Caco-2 (cell line): Measurements from ENCODE around the gene SSH2. TPM values are rescaled to one million over a fixed set of nuclear protein-coding genes. Genes with fewer than 3 reads are reported as not detected.

Experiments used
- BruUV-seq: library from RNA; stranded (reverse); fragments of 400-500 nt; replicated peaks from 2 replicates; lab custom pipeline; 2021; lab: Mats Ljungman, UMichigan
- CTCF ChIA-PET: fragments of 300-600 bp; sonication (Branson Sonifier 250); formaldehyde crosslinking; loops from one replicate; lab custom pipeline; 2022; ENCODE audit warnings: antibody characterized with exemption; lab: Charles Lee
- POLR2A ChIA-PET: fragments of 300-600 bp; sonication (Branson Sonifier 250); formaldehyde crosslinking; loops from one replicate; lab custom pipeline; 2022; ENCODE audit warnings: antibody characterized with exemption; lab: Charles Lee
- DNase-seq, 2 experiments: peaks; one replicate each; pipeline versions ENCODE4 v3.0.0 to v3.0.0-alpha.2; 2020 to 2022
- H3K27me3 ChIP-seq: replicated peaks from 2 replicates; pipeline ENCODE4 v1.6.0; 2011; ENCODE audit warnings: low read length; ENCODE audit not compliant: control insufficient read depth, insufficient read depth
- H3K36me3 ChIP-seq: 2 replicates; pipeline ENCODE4 v1.5.1; 2011; ENCODE audit warnings: low read length; ENCODE audit not compliant: control insufficient read depth, insufficient read depth
- H3K4me1 ChIP-seq: fragments of 250-450 bp; sonication (Bioruptor Pico); 2 replicates; pipeline ENCODE4 v1.5.1; 2020; ENCODE audit warnings: mild to moderate bottlenecking
- H3K4me3 ChIP-seq: 2 replicates; pipeline ENCODE4 v1.5.1; 2011; ENCODE audit warnings: low read depth, mild to moderate bottlenecking, control low read depth, low read length
- H3K9me3 ChIP-seq: fragments of 250-450 bp; sonication (Bioruptor Pico); 2 replicates; pipeline ENCODE4 v1.5.1; 2020; ENCODE audit warnings: mild to moderate bottlenecking, moderate library complexity
- H3K27ac Mint-ChIP-seq: one replicate; pipeline ENCODE4 v1.8.0; 2022; ENCODE audit warnings: mixed read lengths; ENCODE audit not compliant: unreplicated experiment
- H3K27me3 Mint-ChIP-seq: one replicate; pipeline ENCODE4 v1.8.0; 2022; ENCODE audit warnings: mixed read lengths; ENCODE audit not compliant: insufficient read depth, unreplicated experiment
- H3K36me3 Mint-ChIP-seq: one replicate; pipeline ENCODE4 v1.8.0; 2022; ENCODE audit warnings: mild to moderate bottlenecking, mixed read lengths; ENCODE audit not compliant: insufficient read depth, unreplicated experiment
- H3K4me1 Mint-ChIP-seq: one replicate; pipeline ENCODE4 v1.8.0; 2022; ENCODE audit warnings: low read depth, mixed read lengths; ENCODE audit not compliant: unreplicated experiment
- H3K4me3 Mint-ChIP-seq: one replicate; pipeline ENCODE4 v1.8.0; 2022; ENCODE audit warnings: mild to moderate bottlenecking, moderate library complexity, mixed read lengths; ENCODE audit not compliant: unreplicated experiment
- H3K9me3 Mint-ChIP-seq: one replicate; pipeline ENCODE4 v1.8.0; 2022; ENCODE audit warnings: mixed read lengths; ENCODE audit not compliant: unreplicated experiment
- CTCF ChIP-seq, 2 experiments: fragments of 200-600 bp in 1 of 2; IDR thresholded peaks; 1 replicate in 1 of 2; 2 replicates in 1 of 2; pipeline versions ENCODE4 v1.5.1 to v1.8.0; 2011 to 2022; ENCODE audit warnings: antibody characterized with exemption in 1 of 2, control low read depth in 1 of 2, inconsistent platforms in 1 of 2, low read depth in 1 of 2, low read length in 1 of 2, mild to moderate bottlenecking in 1 of 2, moderate library complexity in 1 of 2; ENCODE audit not compliant: insufficient read depth in 1 of 2, severe bottlenecking in 1 of 2, unreplicated experiment in 1 of 2
- intact Hi-C: fragments of 100-400 bp; cut with micrococcal nuclease; formaldehyde crosslinking; loops from one replicate; pipeline ENCODE4 v1.10.0; 2022; ENCODE audit not compliant: unreplicated experiment
- total RNA-seq: library from RNA; stranded (reverse); gene quantifications from 2 replicates; pipeline ENCODE4 v1.2.3, GENCODE V29; 2022

SSH2 gene
- total RNA-seq, 1 experiment from 2014 or later: 48.2 TPM

GRCh38 chr17:29763273-29763672 lies 166.8 kb downstream of the SSH2 start:
- intact Hi-C loops: no loop called here
- no TSS peak for BruUV-seq
- ChIA-PET POLR2A (no interaction called here), CTCF (no interaction called here)
- H3K4me1 Mint-ChIP-seq: peaks cover 9% of the 10 kb centered on the region
- Histone ChIP-seq H3K27me3 (no peaks in the 10 kb centered on the region), H3K9me3 (no peaks in the 10 kb centered on the region), H3K4me1 (peaks cover 10% of the 10 kb centered on the region; the same call in 1 of the 2 replicates), H3K4me3 (no peak overlapping the region), H3K36me3 (no peaks in the 10 kb centered on the region)
- no peaks in the 10 kb centered on the region for H3K9me3 Mint-ChIP-seq
- no peak for TF ChIP-seq CTCF (IDR thresholded peaks at IDR 0.05; ENCODE audit: insufficient read depth in 1 of 2, low read depth in 1 of 2, low read length in 1 of 2, severe bottlenecking in 1 of 2, unreplicated experiment in 1 of 2)
- H3K4me3 Mint-ChIP-seq: no peak overlapping the region
- peaks cover 7% of the 10 kb centered on the region for H3K36me3 Mint-ChIP-seq
- no peak overlapping the region for H3K27ac Mint-ChIP-seq
- H3K27me3 Mint-ChIP-seq: no peaks in the 10 kb centered on the region
- DNase-seq: no peak

DNA sequence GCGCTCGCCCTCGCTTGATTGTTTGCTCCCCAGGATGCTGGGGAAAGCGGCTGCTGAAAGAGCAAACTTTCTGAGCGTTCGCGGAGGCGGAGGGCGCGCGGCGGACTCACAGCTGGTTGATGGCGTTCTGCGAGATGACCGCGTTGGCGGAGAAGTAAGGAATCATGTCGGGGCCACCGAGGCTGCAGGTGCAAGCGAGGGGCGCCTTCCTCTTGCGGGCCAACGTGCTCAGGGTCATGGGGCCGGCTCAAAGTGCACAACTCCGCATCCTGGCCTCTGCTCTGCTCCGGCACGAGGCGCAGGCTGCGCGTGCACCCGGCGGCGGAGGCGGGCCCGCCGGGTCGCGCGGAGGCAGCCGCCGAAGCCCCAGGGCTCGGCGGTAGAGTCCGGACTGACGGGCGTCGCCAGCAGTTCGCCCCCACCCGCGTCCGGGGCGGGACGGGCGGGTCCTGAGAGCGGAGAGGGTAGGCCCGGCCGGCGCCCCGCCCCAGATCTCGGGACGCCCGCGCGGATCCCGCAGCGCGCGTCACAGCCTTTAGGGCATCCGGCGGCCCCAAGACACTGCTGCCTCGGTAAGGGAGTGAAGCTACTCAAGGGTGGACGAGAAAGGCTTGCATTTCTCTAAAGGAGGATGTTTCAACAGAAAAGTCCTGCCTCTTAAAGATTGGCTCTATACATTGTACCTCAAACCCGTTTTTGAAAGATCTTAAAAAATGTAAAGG lies 168.8 kb downstream of the SSH2 start:
- no TSS peak for BruUV-seq
- no peaks in the 10 kb centered on the region for H3K36me3 ChIP-seq
- Mint-ChIP-seq H3K27me3 (no peaks in the 10 kb centered on the region), H3K4me3 (peak overlapping the region; percentile 91), H3K9me3 (no peaks in the 10 kb centered on the region), H3K36me3 (peaks cover 7% of the 10 kb centered on the region), H3K27ac (peak overlapping the region; percentile 78), H3K4me1 (peaks cover 9% of the 10 kb centered on the region)
- no peaks in the 10 kb centered on the region for H3K9me3 ChIP-seq
- POLR2A ChIA-PET: interaction anchor here (0.7 to 1.5 kb wide), 4 partner anchors 18 to 377 kb away, joined by 3 to 5 read pairs (median 4); no protein-coding TSS in a partner anchor
- H3K27me3 ChIP-seq: no peaks in the 10 kb centered on the region
- TF ChIP-seq CTCF (IDR thresholded peaks at IDR 0.05; ENCODE audit: insufficient read depth in 1 of 2, low read depth in 1 of 2, low read length in 1 of 2, severe bottlenecking in 1 of 2, unreplicated experiment in 1 of 2): no peak
- peak overlapping the region; percentile 60 for H3K4me3 ChIP-seq
- peaks cover 10% of the 10 kb centered on the region; the same call in 1 of the 2 replicates for H3K4me1 ChIP-seq
- DNase-seq: peak; percentile 88 to 94
- intact Hi-C loops: loop anchor here (1.0 kb wide), 1 partner anchor 122 kb away; no protein-coding TSS in a partner anchor
- CTCF ChIA-PET: interaction anchor here (0.5 to 2.4 kb wide), 6 partner anchors 11 to 169 kb away, joined by 3 to 11 read pairs (median 4); partner anchors contain the start of gene SSH2

DNA sequence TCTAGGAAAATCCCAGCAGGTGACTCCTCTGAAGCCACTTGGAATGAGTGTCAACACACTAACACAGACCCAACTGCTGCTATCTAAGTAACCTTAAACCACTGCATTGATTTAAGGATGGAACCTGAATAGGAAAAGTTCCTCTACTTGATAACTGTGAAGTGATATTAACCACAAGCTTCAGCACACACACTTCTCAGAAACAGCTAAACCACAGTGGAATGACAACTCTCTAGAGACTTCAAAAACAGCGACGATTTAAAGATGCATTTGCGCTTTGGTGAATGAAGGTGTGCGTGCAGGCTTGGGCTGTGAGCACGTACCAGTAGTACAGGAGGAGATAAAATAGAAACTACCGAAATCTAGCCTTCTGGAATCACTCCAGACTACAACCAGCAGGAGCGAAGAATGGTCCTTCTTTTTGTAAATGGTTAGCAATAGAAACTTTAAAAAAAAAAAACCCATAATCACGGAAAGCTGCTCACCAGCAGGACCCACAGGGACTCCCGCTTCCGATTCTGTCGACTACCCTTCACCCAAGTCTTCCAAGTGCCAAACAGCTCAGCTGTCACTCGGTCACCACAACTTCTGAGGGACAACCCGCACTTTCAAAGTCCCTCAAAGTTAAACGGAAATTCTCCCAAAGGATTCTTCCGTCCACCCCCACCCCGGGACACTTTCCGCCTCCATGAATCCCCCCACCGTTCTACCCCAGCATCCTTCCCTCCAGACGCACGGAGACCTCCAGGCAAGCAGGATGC lies 169.6 kb downstream of the SSH2 start:
- no peak for TF ChIP-seq CTCF (IDR thresholded peaks at IDR 0.05; ENCODE audit: insufficient read depth in 1 of 2, low read depth in 1 of 2, low read length in 1 of 2, severe bottlenecking in 1 of 2, unreplicated experiment in 1 of 2)
- no peaks in the 10 kb centered on the region for H3K27me3 Mint-ChIP-seq
- H3K36me3 Mint-ChIP-seq: peaks cover 7% of the 10 kb centered on the region
- H3K4me3 Mint-ChIP-seq: peak overlapping the region; percentile 91
- no peaks in the 10 kb centered on the region for H3K9me3 Mint-ChIP-seq
- intact Hi-C loops: loop anchor here (1.0 kb wide), 1 partner anchor 121 kb away; no protein-coding TSS in a partner anchor
- ChIA-PET POLR2A (interaction anchor here (0.7 to 1.5 kb wide), 3 partner anchors 19 to 376 kb away, joined by 3 to 5 read pairs (median 3); no protein-coding TSS in a partner anchor), CTCF (interaction anchor here (2.0 to 2.4 kb wide), 2 partner anchors 19 to 121 kb away, joined by 6 to 11 read pairs; no protein-coding TSS in a partner anchor)
- H3K4me1 Mint-ChIP-seq: peaks cover 9% of the 10 kb centered on the region
- Histone ChIP-seq H3K36me3 (no peaks in the 10 kb centered on the region), H3K4me3 (peak overlapping the region; percentile 60), H3K27me3 (no peaks in the 10 kb centered on the region), H3K4me1 (peaks cover 10% of the 10 kb centered on the region; the same call in 1 of the 2 replicates), H3K9me3 (no peaks in the 10 kb centered on the region)
- BruUV-seq: TSS peak; percentile 45
- peak overlapping the region; percentile 78 for H3K27ac Mint-ChIP-seq
- peak in 1 of 2 experiments; percentile 22 for DNase-seq
